K562 (cell line): ENCODE data around the gene GPR12. TPM values are rescaled to one million over a fixed set of nuclear protein-coding genes. Genes with fewer than 3 reads are reported as not detected.

ENCODE experiments used
- ATAC-seq: fragments of 200-7000 bp; cut with Tn5 transposase; 3 replicates; pipeline ENCODE4 v1.9.1; 2020; ENCODE audit warnings: moderate library complexity
- BruUV-seq: library from RNA; stranded (reverse); fragments of 400-500 nt; replicated peaks from 2 replicates; lab custom pipeline; 2021; lab: Mats Ljungman, UMichigan
- CTCF ChIA-PET: fragments of 300-600 bp; formaldehyde crosslinking; extraction: SDS; loops from one replicate; lab custom pipeline; 2021; ENCODE audit warnings: low intra/inter-chr PET ratio; lab: Yijun Ruan, JAX
- POLR2A ChIA-PET: fragments of 300-600, 350-650 bp; sonication (Branson Sonifier 250); formaldehyde crosslinking; extraction: SDS; loops from one replicate; lab custom pipeline; 2021; ENCODE audit warnings: antibody characterized with exemption, inconsistent platforms; lab: Yijun Ruan, JAX
- DNase-seq, 4 experiments: peaks; one replicate each; pipeline versions ENCODE4 v3.0.0 to v3.0.0-alpha.2; 2011 to 2018; ENCODE audit warnings: low spot score in 3 of 4, mixed read lengths in 3 of 4; ENCODE audit errors: extremely low read depth in 1 of 4
- FAIRE-seq: peaks from 2 replicates; lab custom pipeline; 2011; peaks lifted over from hg19 to GRCh38; lab: Jason Lieb, UNC
- H2AFZ ChIP-seq: 2 replicates; pipeline ENCODE4 v1.6.0; 2011; ENCODE audit warnings: low read depth, low read length, control low read depth, inconsistent platforms
- H3K27ac ChIP-seq: fragments of 200-600 bp; 3 replicates; pipeline ENCODE4 v1.8.0; 2011; ENCODE audit warnings: low read depth, mild to moderate bottlenecking, control low read depth, inconsistent platforms, low read length, moderate library complexity, mixed read lengths; ENCODE audit errors: extremely low read depth
- H3K27me3 ChIP-seq, 2 experiments: fragments of 300-600 bp in 1 of 2; 2 replicates in 1 of 2; 3 replicates in 1 of 2; pipeline versions ENCODE4 v1.6.0 to v1.8.0; 2011; ENCODE audit warnings: inconsistent platforms in 2 of 2, low read length in 2 of 2, mild to moderate bottlenecking in 1 of 2, mixed read lengths in 1 of 2, moderate library complexity in 1 of 2; ENCODE audit not compliant: control insufficient read depth in 2 of 2, insufficient read depth in 2 of 2
- H3K36me3 ChIP-seq: fragments of 300-600 bp; 3 replicates; pipeline ENCODE4 v1.8.0; 2011; ENCODE audit warnings: mild to moderate bottlenecking, low read length, inconsistent platforms; ENCODE audit not compliant: control insufficient read depth, insufficient read depth
- H3K4me1 ChIP-seq, 2 experiments: fragments of 200-600 bp in 1 of 2; replicated peaks in 1 of 2; 2 replicates in 1 of 2; 3 replicates in 1 of 2; pipeline versions ENCODE4 v1.5.1 to v1.8.0; 2011; ENCODE audit warnings: inconsistent platforms in 2 of 2, low read length in 2 of 2, mild to moderate bottlenecking in 1 of 2, mixed read lengths in 1 of 2, moderate library complexity in 1 of 2; ENCODE audit not compliant: control insufficient read depth in 2 of 2, insufficient read depth in 2 of 2
- H3K4me2 ChIP-seq: 2 replicates; pipeline ENCODE4 v1.6.1; 2011; ENCODE audit warnings: low read length, control low read depth, inconsistent platforms, mixed read lengths; ENCODE audit not compliant: insufficient read depth
- H3K4me3 ChIP-seq: fragments of 200-600 bp; sonication (generic), shearing (Covaris generic); 2 replicates; pipeline ENCODE4 v1.5.1; 2016; ENCODE audit warnings: control low read depth, inconsistent platforms
- H3K79me2 ChIP-seq: fragments of 200-600 bp; 3 replicates; pipeline ENCODE4 v1.8.0; 2011; ENCODE audit warnings: low read length, inconsistent platforms; ENCODE audit not compliant: control insufficient read depth, insufficient read depth
- H3K9ac ChIP-seq, 2 experiments: 2 replicates each; pipeline versions ENCODE4 v1.6.0 to v1.6.1; 2011; ENCODE audit warnings: low read depth in 2 of 2, low read length in 2 of 2, control low read depth in 1 of 2, inconsistent platforms in 1 of 2, mild to moderate bottlenecking in 1 of 2, mixed read lengths in 1 of 2; ENCODE audit not compliant: insufficient read depth in 1 of 2
- H3K9me1 ChIP-seq: one replicate; pipeline ENCODE4 v1.6.0; 2011; ENCODE audit warnings: inconsistent platforms, mild to moderate bottlenecking, low read length, moderate library complexity; ENCODE audit not compliant: control insufficient read depth, insufficient read depth
- H3K9me3 ChIP-seq: replicated peaks from 2 replicates; pipeline ENCODE4 v1.5.1; 2011; ENCODE audit warnings: low read depth, low read length, inconsistent platforms; ENCODE audit not compliant: control insufficient read depth, insufficient read depth
- H4K20me1 ChIP-seq: replicated peaks from 2 replicates; pipeline ENCODE4 v1.6.1; 2011; ENCODE audit warnings: low read length, inconsistent platforms, mixed read lengths; ENCODE audit not compliant: control insufficient read depth, insufficient read depth
- ATF6 ChIP-seq: sonication (generic); formaldehyde crosslinking; IDR thresholded peaks from 2 replicates; pipeline ENCODE4 v1.4.0; 2020; ENCODE audit warnings: mild to moderate bottlenecking, missing genetic modification reagents
- CBFB ChIP-seq: sonication (generic); formaldehyde crosslinking; IDR thresholded peaks from 2 replicates; pipeline ENCODE4 v1.4.0; 2020; ENCODE audit warnings: mild to moderate bottlenecking, missing genetic modification reagents
- ELF1 ChIP-seq: fragments of 200-800 bp; sonication (Bioruptor generic); IDR thresholded peaks from 2 replicates; pipeline ENCODE4 v1.6.1; 2016; ENCODE audit warnings: missing genetic modification characterization, missing compliant biosample characterization
- HINFP ChIP-seq: fragments of 450-650 bp; conservative IDR thresholded peaks from 2 replicates; pipeline ENCODE4 v1.6.1; 2016; ENCODE audit warnings: missing genetic modification characterization, low read depth, mild to moderate bottlenecking, control low read depth, missing compliant biosample characterization
- KAT2B ChIP-seq: IDR thresholded peaks from one replicate; pipeline ENCODE4 v1.6.1; 2012; ENCODE audit warnings: low read depth, mild to moderate bottlenecking, control low read depth, inconsistent platforms, low read length, moderate library complexity
- RBM15 ChIP-seq: fragments of 200-400 bp; formaldehyde crosslinking; IDR thresholded peaks from 2 replicates; pipeline ENCODE4 v1.6.1; 2018; ENCODE audit warnings: mild to moderate bottlenecking, low read length, moderate library complexity; ENCODE audit not compliant: insufficient read depth
- ZBED1 ChIP-seq: IDR thresholded peaks from 2 replicates; pipeline ENCODE4 v1.6.1; 2014
- ZFPM2 ChIP-seq: fragments of 250-450 bp; sonication (Bioruptor Pico); IDR thresholded peaks from 2 replicates; pipeline ENCODE4 v1.5.1; 2022; ENCODE audit warnings: mild to moderate bottlenecking
- ZNF143 ChIP-seq: sonication (generic); formaldehyde crosslinking; IDR thresholded peaks from 2 replicates; pipeline ENCODE4 v1.9.0; 2022; ENCODE audit warnings: mild to moderate bottlenecking, missing genetic modification reagents
- WGBS: fragments of 100-300 bp; shearing (Covaris generic); methylation state at CpG from one replicate; pipeline ENCODE4 v1.1.6; 2016; ENCODE audit warnings: low coverage, mixed read lengths; ENCODE audit not compliant: insufficient coverage; ENCODE audit errors: missing lambda C conversion rate; 5-methylcytosine and 5-hydroxymethylcytosine counted together
- in situ Hi-C: fragments of 300-500 bp; cut with MboI; formaldehyde crosslinking; loops from 4 replicates; pipeline ENCODE4 v1.15.0; 2018; ENCODE audit warnings: inconsistent platforms, mixed read lengths
- intact Hi-C: fragments of 100-400 bp; cut with micrococcal nuclease; formaldehyde crosslinking; loops from 2 replicates; pipeline ENCODE4 v1.14.2; 2022
- polyA plus RNA-seq, 8 experiments: library from polyadenylated mRNA; depleted of rRNA in 4 of 8; stranded (reverse) in 5 of 8; unstranded in 3 of 8; fragments of >200 nt; fragmentation: Nextera tagmentation in 2 of 8; fragmentation: Illumina TruSeq in 1 of 8; extraction: Ambion mirVana in 2 of 8; extraction: Trizol in 1 of 8; gene quantifications; 2 replicates each; pipeline versions ENCODE4 v1.2.1 to v1.2.3, GENCODE V29; 2011 to 2014; ENCODE audit warnings: inconsistent platforms in 1 of 8, missing spikeins in 1 of 8
- total RNA-seq, 7 experiments: library from RNA; depleted of rRNA in 6 of 7; stranded (reverse); fragments of >200 nt in 6 of 7; fragmentation: Illumina TruSeq in 2 of 7; extraction: Trizol in 2 of 7; gene quantifications; 2 replicates each; pipeline versions ENCODE4 v1.2.1 to v1.2.3, GENCODE V29; 2011 to 2021; ENCODE audit warnings: low replicate concordance in 1 of 7
- TF ChIP-seq, protein P1 (sequence below), 3 experiments: fragments of 200-800 bp in 1 of 3; sonication (Bioruptor generic) in 1 of 3; sonication (generic) in 1 of 3; formaldehyde crosslinking in 1 of 3; IDR thresholded peaks; 2 replicates each; pipeline versions ENCODE4 v1.6.1 to v1.8.0; 2016 to 2022; ENCODE audit warnings: mild to moderate bottlenecking in 2 of 3, missing compliant biosample characterization in 2 of 3, missing genetic modification characterization in 2 of 3, missing genetic modification reagents in 1 of 3
- TF ChIP-seq, protein P2 (sequence below): fragments of 250-450 bp; sonication (Bioruptor Pico); IDR thresholded peaks from 2 replicates; pipeline ENCODE4 v1.9.0; 2021; ENCODE audit warnings: mild to moderate bottlenecking

The GPR12 gene
- total and polyA plus RNA-seq, 9 of the 15 experiments (the other 6 are each of a cell fraction or from before 2014, with no cell fraction given): not detected

GRCh38 chr13:26758496-26759157 is 2.0 kb downstream of the GPR12 start:
- TF ChIP-seq CBFB (CRISPR knock-in tag) (no peak), ZNF143 (no peak), KAT2B (no peak), RBM15 (no peak), ZBED1 (no peak), ELF1 (tag) (no peak), ATF6 (CRISPR knock-in tag) (no peak), ZFPM2 (no peak), HINFP (no peak)
- TF ChIP-seq, protein P1, sequence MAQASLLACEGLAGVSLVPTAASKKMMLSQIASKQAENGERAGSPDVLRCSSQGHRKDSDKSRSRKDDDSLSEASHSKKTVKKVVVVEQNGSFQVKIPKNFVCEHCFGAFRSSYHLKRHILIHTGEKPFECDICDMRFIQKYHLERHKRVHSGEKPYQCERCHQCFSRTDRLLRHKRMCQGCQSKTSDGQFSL (CRISPR knock-in tag; IDR thresholded peaks at IDR 0.05): no peak
- TF ChIP-seq, protein P1 (tag; IDR thresholded peaks at IDR 0.05): no peak
- TF ChIP-seq, protein P2, sequence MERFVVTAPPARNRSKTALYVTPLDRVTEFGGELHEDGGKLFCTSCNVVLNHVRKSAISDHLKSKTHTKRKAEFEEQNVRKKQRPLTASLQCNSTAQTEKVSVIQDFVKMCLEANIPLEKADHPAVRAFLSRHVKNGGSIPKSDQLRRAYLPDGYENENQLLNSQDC: no peak
- Histone ChIP-seq H2AFZ (no peak overlapping the region), H3K27ac (no peak overlapping the region), H3K27me3 (peaks cover 2 to 22% of the 10 kb centered on the region in 2 experiments; a peak in 4 of 5 replicates), H3K9me1 (no peaks in the 10 kb centered on the region), H3K4me2 (no peak overlapping the region), H3K9me3 (no peaks in the 10 kb centered on the region), H3K79me2 (no peaks in the 10 kb centered on the region), H3K9ac (no peak overlapping the region), H3K36me3 (no peaks in the 10 kb centered on the region), H3K4me3 (no peak overlapping the region), H3K4me1 (no peaks in the 10 kb centered on the region; a peak in 1 of 5 replicates), H4K20me1 (no peaks in the 10 kb centered on the region)
- intact Hi-C loops (no loop called here), in situ Hi-C loops (no loop called here)
- CTCF ChIA-PET: no interaction called here
- no TSS peak for BruUV-seq
- DNase-seq (no peak), FAIRE-seq (no peak), ATAC-seq (no peak)
- 10% methylated on average over 18 of the region's 18 CpGs for WGBS
- POLR2A ChIA-PET: interaction anchor here (0.8 kb wide), 1 partner anchor 193 kb away, joined by 4 read pairs; no protein-coding TSS in a partner anchor
